Activated naive CD4-positive, alpha-beta T cell treated with anti-CD3 and anti-CD28 coated beads for 36 hours (primary cell): ENCODE measurements around the gene TMEM151A. TPM values are rescaled to one million over a fixed set of nuclear protein-coding genes. Genes with fewer than 3 reads are reported as not detected.
"Not testable (repeated sequence)": the region's sequence is repeated elsewhere in the genome, so short reads cannot be mapped to it uniquely, and the experiment has no call there.

Source experiments
- CTCF ChIA-PET: fragments of 350-600 bp; sonication (Branson Sonifier 250); formaldehyde crosslinking; loops from one replicate; lab custom pipeline; 2021; ENCODE audit warnings: antibody characterized with exemption; lab: Charles Lee
- DNase-seq: peaks from one replicate; pipeline ENCODE4 v3.0.0-alpha.2; 2020
- H3K27ac Mint-ChIP-seq: one replicate; pipeline ENCODE4 v1.8.0; 2021; ENCODE audit warnings: mild to moderate bottlenecking, mixed read lengths
- H3K27me3 Mint-ChIP-seq: one replicate; pipeline ENCODE4 v1.8.0; 2021; ENCODE audit warnings: low read depth, mixed read lengths
- H3K36me3 Mint-ChIP-seq: one replicate; pipeline ENCODE4 v1.8.0; 2021; ENCODE audit warnings: low read depth, mixed read lengths
- H3K4me1 Mint-ChIP-seq: one replicate; pipeline ENCODE4 v1.8.0; 2021; ENCODE audit warnings: low read depth, mixed read lengths
- H3K4me3 Mint-ChIP-seq: one replicate; pipeline ENCODE4 v1.8.0; 2021; ENCODE audit warnings: mild to moderate bottlenecking, moderate library complexity, mixed read lengths
- H3K9me3 Mint-ChIP-seq: one replicate; pipeline ENCODE4 v1.8.0; 2021; ENCODE audit warnings: mixed read lengths
- intact Hi-C: fragments of 100-400 bp; cut with micrococcal nuclease; formaldehyde crosslinking; loops from one replicate; pipeline ENCODE4 v1.15.1; 2023
- total RNA-seq, 2 experiments: library from RNA; stranded (reverse); gene quantifications; one replicate each; pipeline ENCODE4 v1.2.3, GENCODE V29; 2021

TMEM151A gene
- total RNA-seq, 2 experiments from 2014 or later = not detected

- intact Hi-C loops = no loop called here
- Mint-ChIP-seq H3K9me3 (no peaks in the 10 kb centered on the region), H3K27me3 (peaks cover 18% of the 10 kb centered on the region), H3K4me1 (peaks cover 15% of the 10 kb centered on the region), H3K27ac (no peak overlapping the region), H3K36me3 (no peaks in the 10 kb centered on the region), H3K4me3 (no peak overlapping the region)
- CTCF ChIA-PET = interaction anchor here (1.2 to 1.5 kb wide), 2 partner anchors 17 kb away, joined by 3 read pairs; no protein-coding TSS in a partner anchor
- DNase-seq = no peak
Measured at GRCh38 chr11:66294626-66295620, 3.2 kb downstream of the TMEM151A start.

GRCh38 chr11:66297610-66298009 is 5.9 kb downstream of the TMEM151A start:
- CTCF ChIA-PET = interaction anchor here (1.1 to 1.4 kb wide), 3 partner anchors 8 to 89 kb away, joined by 3 to 4 read pairs (median 3); partner anchors contain the start of gene YIF1A
- peaks cover 11% of the 10 kb centered on the region for H3K27me3 Mint-ChIP-seq
- no peaks in the 10 kb centered on the region for H3K36me3 Mint-ChIP-seq
- H3K4me1 Mint-ChIP-seq = peaks cover 3% of the 10 kb centered on the region
- H3K9me3 Mint-ChIP-seq = no peaks in the 10 kb centered on the region
- H3K4me3 Mint-ChIP-seq = no peak overlapping the region
- intact Hi-C loops = no loop called here
- H3K27ac Mint-ChIP-seq = no peak overlapping the region
- DNase-seq = no peak

- H3K4me1 Mint-ChIP-seq = no peaks in the 10 kb centered on the region
- no peak overlapping the region for H3K4me3 Mint-ChIP-seq
- no peaks in the 10 kb centered on the region for H3K36me3 Mint-ChIP-seq
- CTCF ChIA-PET = interaction anchor here (1.1 kb wide), 1 partner anchor 17 kb away, joined by 4 read pairs; no protein-coding TSS in a partner anchor
- H3K27ac Mint-ChIP-seq = no peak overlapping the region
- intact Hi-C loops = no loop called here
- H3K27me3 Mint-ChIP-seq = no peaks in the 10 kb centered on the region
- H3K9me3 Mint-ChIP-seq = no peaks in the 10 kb centered on the region
- no peak for DNase-seq
Measured at GRCh38 chr11:66299186-66299585, 7.5 kb downstream of the TMEM151A start.

GRCh38 chr11:66302656-66303055 is 11.0 kb downstream of the TMEM151A start:
- CTCF ChIA-PET = interaction anchor here (0.6 to 2.9 kb wide), 4 partner anchors 9 to 129 kb away, joined by 3 to 10 read pairs (median 4); no protein-coding TSS in a partner anchor
- Mint-ChIP-seq H3K36me3 (no peaks in the 10 kb centered on the region), H3K9me3 (no peaks in the 10 kb centered on the region), H3K4me1 (no peaks in the 10 kb centered on the region), H3K27me3 (no peaks in the 10 kb centered on the region), H3K27ac (no peak overlapping the region), H3K4me3 (no peak overlapping the region)
- intact Hi-C loops = no loop called here
- no peak for DNase-seq

- intact Hi-C loops = no loop called here
- CTCF ChIA-PET = interaction anchor here (4.8 kb wide), 1 partner anchor 79 kb away, joined by 85 read pairs; no protein-coding TSS in a partner anchor
Measured at GRCh38 chr11:66309475-66309874, 17.8 kb downstream of the TMEM151A start.

GRCh38 chr11:66310324-66310723 is 18.6 kb downstream of the TMEM151A start:
- Mint-ChIP-seq H3K9me3 (no peaks in the 10 kb centered on the region), H3K27ac (no peak overlapping the region), H3K4me1 (peaks cover 23% of the 10 kb centered on the region), H3K4me3 (no peak overlapping the region), H3K36me3 (no peaks in the 10 kb centered on the region), H3K27me3 (no peaks in the 10 kb centered on the region)
- CTCF ChIA-PET = interaction anchor here (4.1 to 4.8 kb wide), 2 partner anchors 16 to 78 kb away, joined by 23 to 85 read pairs; no protein-coding TSS in a partner anchor
- DNase-seq = no peak
- intact Hi-C loops = no loop called here

More at GRCh38 chr11:66309475-66309874, 17.8 kb downstream of the TMEM151A start:
- no peak overlapping the region for H3K4me3 Mint-ChIP-seq
- peaks cover 16% of the 10 kb centered on the region for H3K4me1 Mint-ChIP-seq
- no peaks in the 10 kb centered on the region for H3K27me3 Mint-ChIP-seq
- H3K27ac Mint-ChIP-seq = no peak overlapping the region
- no peaks in the 10 kb centered on the region for H3K36me3 Mint-ChIP-seq
- DNase-seq = no peak
- no peaks in the 10 kb centered on the region for H3K9me3 Mint-ChIP-seq

GRCh38 chr11:66310803-66311440 is 19.2 kb downstream of the TMEM151A start:
- H3K36me3 Mint-ChIP-seq, intact Hi-C loops, H3K27ac Mint-ChIP-seq, DNase-seq, H3K27me3 Mint-ChIP-seq, H3K9me3 Mint-ChIP-seq, H3K4me3 Mint-ChIP-seq: not testable (repeated sequence)
- peaks cover 28% of the 10 kb centered on the region for H3K4me1 Mint-ChIP-seq
- CTCF ChIA-PET = interaction anchor here (0.6 to 4.8 kb wide), 28 partner anchors 9 to 439 kb away, joined by 3 to 85 read pairs (median 4); partner anchors contain the start of genes B4GAT1, BRMS1, RBM4B and RIN1

- H3K4me1 Mint-ChIP-seq = peaks cover 33% of the 10 kb centered on the region
- H3K4me3 Mint-ChIP-seq = peak overlapping the region; percentile 92
- no peaks in the 10 kb centered on the region for H3K27me3 Mint-ChIP-seq
- DNase-seq = no peak
- CTCF ChIA-PET = interaction anchor here (0.6 to 4.8 kb wide), 33 partner anchors 10 to 617 kb away, joined by 3 to 85 read pairs (median 4); partner anchors contain the start of genes B4GAT1, BRMS1, MRPL11 and RBM4B
- intact Hi-C loops = no loop called here
- peak overlapping the region; percentile 93 for H3K27ac Mint-ChIP-seq
- H3K36me3 Mint-ChIP-seq = no peaks in the 10 kb centered on the region
- H3K9me3 Mint-ChIP-seq = no peaks in the 10 kb centered on the region
Measured at GRCh38 chr11:66311470-66311964, 19.8 kb downstream of the TMEM151A start.

- Mint-ChIP-seq H3K27ac (peak overlapping the region; percentile 93), H3K4me1 (peaks cover 33% of the 10 kb centered on the region), H3K9me3 (no peaks in the 10 kb centered on the region), H3K36me3 (no peaks in the 10 kb centered on the region), H3K4me3 (peak overlapping the region; percentile 92), H3K27me3 (no peaks in the 10 kb centered on the region)
- CTCF ChIA-PET = interaction anchor here (0.6 to 4.8 kb wide), 34 partner anchors 10 to 617 kb away, joined by 3 to 85 read pairs (median 4); partner anchors contain the start of genes B4GAT1, BRMS1, MRPL11 and RBM4B
- intact Hi-C loops = loop anchor here (1.0 kb wide), 7 partner anchors 16 to 127 kb away; partner anchors contain the start of genes BRMS1, RAB1B and YIF1A
- peak; percentile 96 for DNase-seq
Measured at GRCh38 chr11:66311965-66312548, 20.4 kb downstream of the TMEM151A start.

GRCh38 chr11:66312549-66313320 is 21.0 kb downstream of the TMEM151A start:
- Mint-ChIP-seq H3K9me3 (no peaks in the 10 kb centered on the region), H3K4me1 (peaks cover 40% of the 10 kb centered on the region), H3K36me3 (no peaks in the 10 kb centered on the region), H3K4me3 (peak overlapping the region; percentile 92), H3K27me3 (no peaks in the 10 kb centered on the region), H3K27ac (peak overlapping the region; percentile 93)
- CTCF ChIA-PET = interaction anchor here (0.6 to 4.8 kb wide), 18 partner anchors 9 to 327 kb away, joined by 3 to 85 read pairs (median 4); partner anchors contain the start of genes B4GAT1, BRMS1, MRPL11 and RIN1
- intact Hi-C loops = loop anchor here (1.0 kb wide), 7 partner anchors 16 to 127 kb away; partner anchors contain the start of genes BRMS1, RAB1B and YIF1A
- DNase-seq = peak; percentile 99
